ENCODE results near the gene RMC1.
"Not testable (repeated sequence)": the region's sequence is repeated elsewhere in the genome, so short reads cannot be mapped to it uniquely, and the experiment has no call there.

The RMC1 gene

GRCh38 chr18:23503038-23503962, at the start of gene RMC1:
Gene RMC1, plus strand, starts transcription at chr18:23503511. Its CDS starts 108 bp downstream, at chr18:23503619.
- peak; percentile 96 for DNase-seq

- DNase-seq, result no peak
These were observed 49.6 kb upstream of the RMC1 start for GRCh38 chr18:23453680-23454058.

- DNase-seq, result no peak
These were observed 46.5 kb upstream of the RMC1 start for GRCh38 chr18:23456835-23457234.

GRCh38 chr18:23458830-23459529, 44.3 kb upstream of the RMC1 start:
- DNase-seq, result no peak

- DNase-seq, result no peak
These were observed 43.8 kb upstream of the RMC1 start for GRCh38 chr18:23459530-23459921.

- no peak for DNase-seq
These were observed 42.7 kb upstream of the RMC1 start for GRCh38 chr18:23460285-23461273.

GRCh38 chr18:23462876-23463275, 40.4 kb upstream of the RMC1 start:
- DNase-seq, result no peak

- peak; percentile 37 for DNase-seq
These were observed 34.4 kb upstream of the RMC1 start for GRCh38 chr18:23468753-23469459.

- DNase-seq, result no peak
These were observed 32.5 kb upstream of the RMC1 start for GRCh38 chr18:23470620-23471387.

GRCh38 chr18:23471486-23471885, 31.8 kb upstream of the RMC1 start:
- no peak for DNase-seq

- no peak for DNase-seq
These were observed 23.3 kb upstream of the RMC1 start for GRCh38 chr18:23479829-23480505.

GRCh38 chr18:23484561-23485182, 18.6 kb upstream of the RMC1 start:
- DNase-seq, result no peak

- no peak for DNase-seq
These were observed 17.9 kb upstream of the RMC1 start for GRCh38 chr18:23485386-23485785.

- DNase-seq, result no peak
These were observed 15.4 kb upstream of the RMC1 start for GRCh38 chr18:23487738-23488570.

GRCh38 chr18:23489586-23489985, 13.7 kb upstream of the RMC1 start:
- DNase-seq, result not testable (repeated sequence)

- DNase-seq, result no peak
These were observed 9.7 kb upstream of the RMC1 start for GRCh38 chr18:23493654-23494053.

- no peak for DNase-seq
These were observed 8.3 kb upstream of the RMC1 start for GRCh38 chr18:23494992-23495391.

GRCh38 chr18:23495723-23496440, 7.4 kb upstream of the RMC1 start:
- no peak for DNase-seq

GRCh38 chr18:23498117-23498516, 5.2 kb upstream of the RMC1 start:
- DNase-seq, result no peak
